PFSK-1 (cell line): ENCODE results near the gene MT1M.

Experiments
- POLR2AphosphoS5 ChIP-seq: IDR thresholded peaks from 2 replicates; pipeline ENCODE4 v1.6.1; 2012; ENCODE audit warnings: low read depth, mild to moderate bottlenecking, control low read depth, low read length, moderate library complexity
- REST ChIP-seq, 2 experiments: IDR thresholded peaks; 2 replicates each; pipeline versions ENCODE4 v1.6.1 to v1.8.0; 2011 to 2012; ENCODE audit warnings: low read depth in 2 of 2, low read length in 2 of 2, control low read depth in 1 of 2, inconsistent platforms in 1 of 2, mild to moderate bottlenecking in 1 of 2, moderate library complexity in 1 of 2; ENCODE audit not compliant: insufficient read depth in 1 of 2
- SIN3A ChIP-seq: IDR thresholded peaks from 2 replicates; pipeline ENCODE4 v1.6.1; 2012; ENCODE audit warnings: mild to moderate bottlenecking, low read length, moderate library complexity, borderline replicate concordance; ENCODE audit not compliant: insufficient read depth

GRCh38 chr16:56615353-56615752 is 17.1 kb upstream of the MT1M start:
- TF ChIP-seq REST (IDR thresholded peaks at IDR 0.05; ENCODE audit: insufficient read depth in 1 of 2, low read depth in 2 of 2, low read length in 2 of 2): no peak
- no peak for TF ChIP-seq POLR2AphosphoS5
- no peak for TF ChIP-seq SIN3A
